H1 (cell line): ENCODE measurements around the gene SLCO6A1. TPM values are rescaled to one million over a fixed set of nuclear protein-coding genes. Genes with fewer than 3 reads are reported as not detected.

Source experiments
- CTCF ChIA-PET: fragments of 300-600 bp; sonication (Branson Sonifier 250); formaldehyde crosslinking; loops from one replicate; lab custom pipeline; 2021; ENCODE audit not compliant: partially characterized antibody; lab: Charles Lee
- POLR2A ChIA-PET: fragments of 300-600 bp; sonication (Branson Sonifier 250); formaldehyde crosslinking; loops from one replicate; lab custom pipeline; 2021; ENCODE audit warnings: inconsistent platforms; ENCODE audit not compliant: partially characterized antibody; lab: Charles Lee
- DNase-seq, 2 experiments: peaks; one replicate each; pipeline versions ENCODE4 v3.0.0 to v3.0.0-alpha.2; 2010 to 2022; ENCODE audit warnings: low spot score in 2 of 2, low read depth in 1 of 2, mixed read lengths in 1 of 2
- FAIRE-seq: peaks from 2 replicates; lab custom pipeline; 2011; peaks lifted over from hg19 to GRCh38; lab: Jason Lieb, UNC
- H2AFZ ChIP-seq: 2 replicates; pipeline ENCODE4 v1.8.1; 2012; ENCODE audit warnings: low read length, inconsistent platforms
- H2AK5ac ChIP-seq: 2 replicates; pipeline ENCODE4 v1.6.1; 2013; ENCODE audit warnings: low read depth, low read length
- H2BK120ac ChIP-seq: replicated peaks from 2 replicates; pipeline ENCODE3; 2013; ENCODE audit warnings: low read depth, low read length, inconsistent platforms
- H2BK12ac ChIP-seq: 2 replicates; pipeline ENCODE4 v1.6.1; 2013; ENCODE audit warnings: low read depth, low read length
- H2BK15ac ChIP-seq: 2 replicates; pipeline ENCODE4 v1.6.1; 2013; ENCODE audit warnings: low read length
- H2BK20ac ChIP-seq: 2 replicates; pipeline ENCODE4 v1.6.1; 2013; ENCODE audit warnings: low read length
- H2BK5ac ChIP-seq: 2 replicates; pipeline ENCODE4 v1.6.1; 2013; ENCODE audit warnings: low read depth, low read length
- H3K14ac ChIP-seq: 2 replicates; pipeline ENCODE4 v1.6.1; 2013; ENCODE audit warnings: inconsistent platforms; ENCODE audit not compliant: insufficient read length
- H3K18ac ChIP-seq: 2 replicates; pipeline ENCODE4 v1.6.1; 2013; ENCODE audit warnings: low read length; ENCODE audit errors: extremely low read depth
- H3K23ac ChIP-seq: 2 replicates; pipeline ENCODE4 v1.6.1; 2013; ENCODE audit warnings: inconsistent platforms; ENCODE audit not compliant: insufficient read length
- H3K23me2 ChIP-seq: 2 replicates; pipeline ENCODE4 v1.6.1; 2013; ENCODE audit warnings: low read depth, low read length
- H3K27ac ChIP-seq: 2 replicates; pipeline ENCODE4 v1.6.1; 2011; ENCODE audit warnings: low read depth, low read length, inconsistent platforms
- H3K27me3 ChIP-seq, 4 experiments: replicated peaks in 1 of 4; 1 replicate in 1 of 4; 2 replicates in 3 of 4; pipeline versions ENCODE4 v1.6.1 to v1.8.1; 2011 to 2013; ENCODE audit warnings: low read length in 3 of 4, mild to moderate bottlenecking in 3 of 4, inconsistent platforms in 2 of 4, mixed read lengths in 2 of 4, moderate library complexity in 1 of 4; ENCODE audit not compliant: control insufficient read depth in 3 of 4, insufficient read depth in 3 of 4; ENCODE audit errors: extremely low read depth in 1 of 4
- H3K36me3 ChIP-seq, 4 experiments: 2 replicates each; pipeline versions ENCODE4 v1.6.1 to v1.8.1; 2011 to 2013; ENCODE audit warnings: mild to moderate bottlenecking in 4 of 4, low read length in 3 of 4, moderate library complexity in 2 of 4, control low read depth in 1 of 4, inconsistent platforms in 1 of 4; ENCODE audit not compliant: insufficient read depth in 4 of 4, control insufficient read depth in 2 of 4
- H3K4ac ChIP-seq: replicated peaks from 2 replicates; pipeline ENCODE3; 2013; ENCODE audit warnings: low read length, low read depth, mixed read lengths, inconsistent platforms; ENCODE audit not compliant: insufficient read length
- H3K4me1 ChIP-seq, 4 experiments: replicated peaks in 1 of 4; 1 replicate in 1 of 4; 2 replicates in 3 of 4; pipeline versions ENCODE4 v1.6.1 to v1.8.1; 2011 to 2013; ENCODE audit warnings: low read length in 3 of 4, inconsistent platforms in 2 of 4, mixed read lengths in 1 of 4; ENCODE audit not compliant: insufficient read depth in 4 of 4, control insufficient read depth in 3 of 4
- H3K4me2 ChIP-seq, 2 experiments: 2 replicates each; pipeline versions ENCODE4 v1.6.1 to v1.8.1; 2011 to 2013; ENCODE audit warnings: low read depth in 2 of 2, low read length in 2 of 2, control low read depth in 1 of 2, inconsistent platforms in 1 of 2, mild to moderate bottlenecking in 1 of 2; ENCODE audit not compliant: insufficient read depth in 1 of 2
- H3K4me3 ChIP-seq, 4 experiments: fragments of 200-600, 300-600 bp in 1 of 4; sonication (generic), shearing (Covaris generic), sonication (Bioruptor Twin) in 1 of 4; 2 replicates each; pipeline versions ENCODE4 v1.5.1 to v1.8.1; 2011 to 2016; ENCODE audit warnings: low read length in 4 of 4, low read depth in 3 of 4, control low read depth in 2 of 4, inconsistent platforms in 2 of 4, mild to moderate bottlenecking in 2 of 4, mixed read lengths in 1 of 4, moderate library complexity in 1 of 4; ENCODE audit not compliant: insufficient read depth in 2 of 4; ENCODE audit errors: extremely low read depth in 1 of 4
- H3K56ac ChIP-seq: replicated peaks from 2 replicates; pipeline ENCODE3; 2013; ENCODE audit warnings: low read depth, mild to moderate bottlenecking, mixed read lengths, low read length, inconsistent platforms; ENCODE audit not compliant: insufficient read length
- H3K79me1 ChIP-seq: 2 replicates; pipeline ENCODE4 v1.6.1; 2013; ENCODE audit warnings: low read depth, low read length, control low read depth
- H3K79me2 ChIP-seq, 2 experiments: 2 replicates each; pipeline versions ENCODE4 v1.6.1 to v1.8.1; 2012 to 2013; ENCODE audit warnings: low read length in 2 of 2, mild to moderate bottlenecking in 2 of 2, inconsistent platforms in 1 of 2; ENCODE audit not compliant: insufficient read depth in 2 of 2, control insufficient read depth in 1 of 2
- H3K9ac ChIP-seq, 4 experiments: replicated peaks in 1 of 4; 1 replicate in 1 of 4; 2 replicates in 3 of 4; pipeline versions ENCODE4 v1.6.1 to v1.8.1; 2011 to 2013; ENCODE audit warnings: low read depth in 3 of 4, low read length in 3 of 4, control low read depth in 2 of 4, mild to moderate bottlenecking in 2 of 4, moderate library complexity in 2 of 4, inconsistent platforms in 1 of 4; ENCODE audit errors: extremely low read depth in 1 of 4
- H3K9me3 ChIP-seq, 2 experiments: 2 replicates each; pipeline versions ENCODE4 v1.6.1 to v1.8.1; 2012 to 2013; ENCODE audit warnings: mild to moderate bottlenecking in 2 of 2, moderate library complexity in 2 of 2, control low read depth in 1 of 2, inconsistent platforms in 1 of 2, low read depth in 1 of 2, low read length in 1 of 2, mixed read lengths in 1 of 2; ENCODE audit not compliant: insufficient read depth in 2 of 2
- H4K20me1 ChIP-seq, 2 experiments: replicated peaks in 1 of 2; 2 replicates each; pipeline versions ENCODE3 to v1.8.1; 2011 to 2013; ENCODE audit warnings: inconsistent platforms in 2 of 2, low read length in 2 of 2, mild to moderate bottlenecking in 1 of 2; ENCODE audit not compliant: insufficient read depth in 2 of 2, control insufficient read depth in 1 of 2
- H4K5ac ChIP-seq: 2 replicates; pipeline ENCODE4 v1.6.1; 2013; ENCODE audit warnings: low read length, low read depth, mixed read lengths, inconsistent platforms; ENCODE audit not compliant: insufficient read length
- H4K8ac ChIP-seq: 2 replicates; pipeline ENCODE4 v1.8.0; 2013; ENCODE audit warnings: mild to moderate bottlenecking, moderate library complexity, low read length, inconsistent platforms; ENCODE audit not compliant: insufficient read depth; ENCODE audit errors: extremely low read depth
- H4K91ac ChIP-seq: replicated peaks from 2 replicates; pipeline ENCODE3; 2013; ENCODE audit warnings: low read length, mixed read lengths, inconsistent platforms; ENCODE audit not compliant: insufficient read length
- CREB1 ChIP-seq: IDR thresholded peaks from 2 replicates; pipeline ENCODE4 v1.6.1; 2012; ENCODE audit warnings: inconsistent platforms
- CTCF ChIP-seq, 3 experiments: IDR thresholded peaks; 1 replicate in 2 of 3; 2 replicates in 1 of 3; pipeline versions ENCODE4 v1.5.1 to v1.6.1; 2011; ENCODE audit warnings: low read length in 3 of 3, mild to moderate bottlenecking in 3 of 3, inconsistent platforms in 2 of 3, low read depth in 1 of 3, moderate library complexity in 1 of 3; ENCODE audit not compliant: insufficient read depth in 1 of 3; ENCODE audit errors: control extremely low read depth in 1 of 3
- GTF2F1 ChIP-seq: IDR thresholded peaks from 2 replicates; pipeline ENCODE4 v1.6.1; 2012; ENCODE audit warnings: low read depth, low read length, improper control_type of control experiment, borderline replicate concordance
- MAFK ChIP-seq: IDR thresholded peaks from 2 replicates; pipeline ENCODE4 v1.6.1; 2012; ENCODE audit warnings: low read depth, mild to moderate bottlenecking, improper control_type of control experiment, low read length
- RAD21 ChIP-seq, 2 experiments: IDR thresholded peaks in 1 of 2; conservative IDR thresholded peaks in 1 of 2; 2 replicates each; pipeline ENCODE4 v1.6.1; 2011; ENCODE audit warnings: low read depth in 2 of 2, low read length in 2 of 2, improper control_type of control experiment in 1 of 2, inconsistent platforms in 1 of 2, mild to moderate bottlenecking in 1 of 2, moderate library complexity in 1 of 2
- SP4 ChIP-seq: IDR thresholded peaks from 2 replicates; pipeline ENCODE4 v1.6.1; 2012; ENCODE audit warnings: low read length, inconsistent platforms
- WGBS, 2 experiments: shearing (Covaris generic) in 1 of 2; methylation state at CpG; one replicate each; pipeline versions ENCODE4 v1.1.6 to v1.1.7; 2013 to 2015; ENCODE audit warnings: low lambda C conversion rate in 2 of 2, mixed read lengths in 2 of 2, inconsistent platforms in 1 of 2, low coverage in 1 of 2, missing lambda C conversion rate in 1 of 2; ENCODE audit not compliant: insufficient replicate concordance in 2 of 2, insufficient coverage in 1 of 2, insufficient read length in 1 of 2; ENCODE audit errors: extremely low coverage in 1 of 2, missing lambda C conversion rate in 1 of 2; 5-methylcytosine and 5-hydroxymethylcytosine counted together
- polyA plus RNA-seq, 7 experiments: library from polyadenylated mRNA; depleted of rRNA in 3 of 7; stranded (reverse) in 5 of 7; unstranded in 2 of 7; fragments of >200 nt in 5 of 7; fragments of 200-250 nt in 2 of 7; gene quantifications; 1 replicate in 5 of 7; 2 replicates in 1 of 7; 4 replicates in 1 of 7; pipeline versions ENCODE4 v1.2.1 to v1.2.3, GENCODE V29; 2011 to 2013; ENCODE audit warnings: missing spikeins in 2 of 7, mixed read lengths in 2 of 7
- total RNA-seq: library from RNA; stranded (reverse); fragmentation: NEBNext Ultra II Directional; extraction: Animal tissue kit (Norgen Biotek cat#: 25700); gene quantifications from 2 replicates; pipeline ENCODE4 v1.2.1, GENCODE V29; 2021

The SLCO6A1 gene
- total and polyA plus RNA-seq, 2 of the 8 experiments (the other 6 are each of a cell fraction or from before 2014, with no cell fraction given): 0.06 to 0.56 TPM

GRCh38 chr5:102545175-102545574 is 46.4 kb upstream of the SLCO6A1 start:
- peak; percentile 43 to 63 for DNase-seq
- 54% methylated on average over 6 of the region's 6 CpGs; no CpG with 5 or more reads in 1 of the 2 experiments for WGBS, 2 experiments

More at GRCh38 chr5:102545175-102545574, 46.4 kb upstream of the SLCO6A1 start:
- Histone ChIP-seq H3K9ac (no peak overlapping the region), H4K91ac (no peak overlapping the region), H3K4ac (no peak overlapping the region), H3K36me3 (no peaks in the 10 kb centered on the region), H4K20me1 (no peaks in the 10 kb centered on the region), H4K5ac (no peak overlapping the region), H3K79me1 (no peaks in the 10 kb centered on the region), H2BK120ac (no peak overlapping the region), H3K27me3 (no peaks in the 10 kb centered on the region), H3K56ac (no peak overlapping the region), H3K18ac (no peak overlapping the region), H3K23ac (no peak overlapping the region), H3K23me2 (no peaks in the 10 kb centered on the region; the same call in 1 of the 2 replicates), H3K14ac (no peak overlapping the region), H2AFZ (peak overlapping the region; percentile 49; the same call in 1 of the 2 replicates), H3K27ac (no peak overlapping the region), H2BK5ac (no peak overlapping the region), H3K4me1 (no peaks in the 10 kb centered on the region), H2AK5ac (no peak overlapping the region), H3K79me2 (no peaks in the 10 kb centered on the region), H3K4me3 (no peak overlapping the region), H2BK15ac (no peak overlapping the region), H3K9me3 (peaks cover 2 to 3% of the 10 kb centered on the region in 2 experiments; a peak in 2 of 4 replicates), H4K8ac (no peak overlapping the region), H3K4me2 (no peak overlapping the region), H2BK20ac (no peak overlapping the region), H2BK12ac (no peak overlapping the region)
- TF ChIP-seq SP4 (no peak), GTF2F1 (no peak), CTCF (IDR thresholded peaks at IDR 0.05; ENCODE audit: control extremely low read depth in 1 of 3, insufficient read depth in 1 of 3, low read depth in 1 of 3, low read length in 3 of 3) (peak; percentile 74 to 94 (median 91)), RAD21 (IDR thresholded peaks at IDR 0.05 in 1 of 2, conservative IDR thresholded peaks at IDR 0.05 in 1 of 2; ENCODE audit: low read depth in 2 of 2, low read length in 2 of 2) (peak; percentile 73 to 80), CREB1 (0 out of 2 replicates have a peak, but pooled peaks have one; percentile 26), MAFK (peak; percentile 2; the same call in 1 of the 2 replicates)
- POLR2A ChIA-PET: interaction anchor here (1.2 kb wide), 1 partner anchor 13 kb away, joined by 3 read pairs; no protein-coding TSS in a partner anchor
- peak; percentile 68 for FAIRE-seq
- CTCF ChIA-PET: interaction anchor here (0.6 to 7.1 kb wide), 16 partner anchors 7 to 250 kb away, joined by 3 to 44 read pairs (median 4); partner anchors contain the start of gene SLCO4C1
